GM23338 (cell line): Measurements from ENCODE around the gene KAZN. TPM values are rescaled to one million over a fixed set of nuclear protein-coding genes. Genes with fewer than 3 reads are reported as not detected.

Experiments used
- ATAC-seq: fragments of 200-7000 bp; cut with Tn5 transposase; 3 replicates; pipeline ENCODE4 v1.9.1; 2020
- DNase-seq: peaks from one replicate; pipeline ENCODE4 v3.0.0-alpha.2; 2015; ENCODE audit warnings: low spot score
- H2AFZ ChIP-seq: fragments of 200-600 bp; sonication (generic); 2 replicates; pipeline ENCODE4 v1.8.0; 2016; ENCODE audit warnings: antibody characterized with exemption, mild to moderate bottlenecking, moderate library complexity
- H3F3A ChIP-seq: fragments of 200-600 bp; sonication (generic); replicated peaks from 2 replicates; pipeline ENCODE4 v1.8.0; 2017; ENCODE audit warnings: antibody characterized with exemption, mixed run types, low read depth
- H3K27ac ChIP-seq: fragments of 200-600 bp; sonication (generic); 2 replicates; pipeline ENCODE4 v1.6.1; 2016; ENCODE audit warnings: low read depth
- H3K27me3 ChIP-seq: fragments of 200-600 bp; sonication (generic); 2 replicates; pipeline ENCODE4 v1.8.0; 2016; ENCODE audit warnings: mild to moderate bottlenecking, mixed run types, moderate library complexity; ENCODE audit not compliant: insufficient read depth
- H3K36me3 ChIP-seq: fragments of 200-600 bp; sonication (generic); 2 replicates; pipeline ENCODE4 v1.8.0; 2016; ENCODE audit warnings: mild to moderate bottlenecking; ENCODE audit not compliant: insufficient read depth
- H3K4me1 ChIP-seq: fragments of 200-600 bp; sonication (generic); 2 replicates; pipeline ENCODE4 v1.8.0; 2016; ENCODE audit warnings: mild to moderate bottlenecking, moderate library complexity; ENCODE audit not compliant: insufficient read depth
- H3K4me2 ChIP-seq: fragments of 200-600 bp; sonication (generic); 2 replicates; pipeline ENCODE4 v1.7.1; 2017; ENCODE audit warnings: mixed run types
- H3K4me3 ChIP-seq: fragments of 200-600 bp; sonication (generic); 2 replicates; pipeline ENCODE4 v1.6.1; 2016; ENCODE audit warnings: mixed run types
- H3K79me2 ChIP-seq: fragments of 200-600 bp; sonication (generic); replicated peaks from 2 replicates; pipeline ENCODE4 v1.8.0; 2017; ENCODE audit warnings: mild to moderate bottlenecking; ENCODE audit not compliant: insufficient read depth
- H3K9me2 ChIP-seq: fragments of 200-600 bp; sonication (generic); 2 replicates; pipeline ENCODE4 v1.8.0; 2017; ENCODE audit not compliant: insufficient read depth
- H4K20me1 ChIP-seq: fragments of 200-600 bp; sonication (generic); replicated peaks from 2 replicates; pipeline ENCODE4 v1.8.0; 2017; ENCODE audit warnings: mild to moderate bottlenecking; ENCODE audit not compliant: insufficient read depth
- H3K27ac Mint-ChIP-seq: 2 replicates; pipeline ENCODE4 v1.8.0; 2020; ENCODE audit warnings: inconsistent platforms, mild to moderate bottlenecking, moderate library complexity, mixed read lengths
- H3K27me3 Mint-ChIP-seq: 3 replicates; pipeline ENCODE4 v1.8.0; 2022; ENCODE audit warnings: low read depth, mild to moderate bottlenecking, moderate library complexity, mixed read lengths, inconsistent platforms; ENCODE audit not compliant: insufficient read depth, poor library complexity
- H3K36me3 Mint-ChIP-seq: 3 replicates; pipeline ENCODE4 v1.8.0; 2021; ENCODE audit warnings: low read depth, mild to moderate bottlenecking, inconsistent platforms, moderate library complexity, mixed read lengths
- H3K4me1 Mint-ChIP-seq: 3 replicates; pipeline ENCODE4 v1.8.0; 2020; ENCODE audit warnings: mild to moderate bottlenecking, inconsistent platforms, mixed read lengths
- H3K4me3 Mint-ChIP-seq: 3 replicates; pipeline ENCODE4 v1.8.0; 2021; ENCODE audit warnings: moderate library complexity, mild to moderate bottlenecking, inconsistent platforms, mixed read lengths
- H3K9me3 Mint-ChIP-seq: 3 replicates; pipeline ENCODE4 v1.8.0; 2020; ENCODE audit warnings: moderate library complexity, mild to moderate bottlenecking, inconsistent platforms, mixed read lengths
- CREB1 ChIP-seq: fragments of 250-450 bp; sonication (Bioruptor Pico); IDR thresholded peaks from 2 replicates; pipeline ENCODE4 v1.5.0; 2020; ENCODE audit warnings: low read depth, mild to moderate bottlenecking, moderate library complexity
- CTCF ChIP-seq, 2 experiments: fragments of 200-600 bp in 1 of 2; sonication (generic) in 1 of 2; conservative IDR thresholded peaks; 2 replicates each; pipeline versions ENCODE4 v1.5.1 to v1.6.1; 2016 to 2017; ENCODE audit warnings: antibody characterized with exemption in 2 of 2, low read depth in 2 of 2, mild to moderate bottlenecking in 2 of 2, moderate library complexity in 1 of 2
- EZH2phosphoT487 ChIP-seq: fragments of 200-600 bp; sonication (generic); IDR thresholded peaks from one replicate; pipeline ENCODE4 v1.8.1; 2018; ENCODE audit warnings: antibody characterized with exemption; ENCODE audit not compliant: unreplicated experiment
- JUNB ChIP-seq: IDR thresholded peaks from one replicate; pipeline ENCODE4 v1.6.1; 2016; ENCODE audit warnings: antibody characterized with exemption; ENCODE audit not compliant: unreplicated experiment
- POLR2AphosphoS5 ChIP-seq: IDR thresholded peaks from 2 replicates; pipeline ENCODE4 v1.6.1; 2016; ENCODE audit warnings: antibody characterized with exemption, low read depth
- STAT1 ChIP-seq: IDR thresholded peaks from one replicate; pipeline ENCODE4 v1.6.1; 2016; ENCODE audit warnings: antibody characterized with exemption; ENCODE audit not compliant: unreplicated experiment
- ZNF114 ChIP-seq: fragments of 250-450 bp; sonication (Bioruptor Pico); IDR thresholded peaks from 2 replicates; pipeline ENCODE4 v1.5.0; 2020; ENCODE audit warnings: mild to moderate bottlenecking, moderate library complexity
- ZNF331 ChIP-seq: fragments of 250-450 bp; sonication (Bioruptor Pico); IDR thresholded peaks from 2 replicates; pipeline ENCODE4 v1.5.0; 2020; ENCODE audit warnings: low read depth, mild to moderate bottlenecking, moderate library complexity
- polyA plus RNA-seq: library from polyadenylated mRNA; unstranded; fragments of >200 nt; fragmentation: Nextera tagmentation; extraction: Ambion mirVana; gene quantifications from 2 replicates; pipeline ENCODE4 v1.2.1, GENCODE V29; 2016
- total RNA-seq: library from RNA; depleted of rRNA; stranded (reverse); fragments of >200 nt; shearing (Covaris generic); gene quantifications from 2 replicates; pipeline ENCODE4 v1.2.3, GENCODE V29; 2014
- TF ChIP-seq, protein P1 (sequence below): fragments of 250-450 bp; sonication (Bioruptor Pico); IDR thresholded peaks from 2 replicates; pipeline ENCODE4 v1.5.0; 2020; ENCODE audit warnings: mild to moderate bottlenecking, moderate library complexity
- TF ChIP-seq, protein P2 (sequence below): IDR thresholded peaks from one replicate; pipeline ENCODE4 v1.6.1; 2018; ENCODE audit warnings: antibody characterized with exemption; ENCODE audit not compliant: unreplicated experiment

The KAZN gene
- total and polyA plus RNA-seq, 2 experiments from 2014 or later: 9.9 to 15.0 TPM

DNA sequence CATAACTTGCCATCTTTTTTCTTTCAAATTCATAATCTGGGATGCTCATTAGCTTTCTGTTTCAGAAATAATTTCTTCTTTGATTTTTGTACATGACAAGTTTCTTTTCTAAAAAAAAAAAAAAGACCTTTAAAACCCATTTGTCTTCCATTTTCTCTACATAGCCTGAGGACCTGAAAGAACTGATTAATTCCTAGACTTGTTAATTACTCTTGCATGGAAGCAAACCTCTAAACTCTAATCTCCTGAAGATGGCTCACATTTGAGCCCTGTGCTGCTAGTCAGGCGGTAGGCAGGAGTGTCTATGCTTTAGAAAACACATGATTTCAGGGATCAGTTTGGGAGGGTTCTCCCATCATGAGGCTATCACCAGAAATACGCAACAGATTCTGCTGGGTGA is 152.0 kb downstream of the KAZN start (continued):
- TF ChIP-seq CTCF (conservative IDR thresholded peaks at IDR 0.05; ENCODE audit: low read depth in 2 of 2): no peak
- no peak for TF ChIP-seq STAT1
- no peak for TF ChIP-seq ZNF114 (CRISPR knock-in tag)
- no peak for TF ChIP-seq JUNB

DNA sequence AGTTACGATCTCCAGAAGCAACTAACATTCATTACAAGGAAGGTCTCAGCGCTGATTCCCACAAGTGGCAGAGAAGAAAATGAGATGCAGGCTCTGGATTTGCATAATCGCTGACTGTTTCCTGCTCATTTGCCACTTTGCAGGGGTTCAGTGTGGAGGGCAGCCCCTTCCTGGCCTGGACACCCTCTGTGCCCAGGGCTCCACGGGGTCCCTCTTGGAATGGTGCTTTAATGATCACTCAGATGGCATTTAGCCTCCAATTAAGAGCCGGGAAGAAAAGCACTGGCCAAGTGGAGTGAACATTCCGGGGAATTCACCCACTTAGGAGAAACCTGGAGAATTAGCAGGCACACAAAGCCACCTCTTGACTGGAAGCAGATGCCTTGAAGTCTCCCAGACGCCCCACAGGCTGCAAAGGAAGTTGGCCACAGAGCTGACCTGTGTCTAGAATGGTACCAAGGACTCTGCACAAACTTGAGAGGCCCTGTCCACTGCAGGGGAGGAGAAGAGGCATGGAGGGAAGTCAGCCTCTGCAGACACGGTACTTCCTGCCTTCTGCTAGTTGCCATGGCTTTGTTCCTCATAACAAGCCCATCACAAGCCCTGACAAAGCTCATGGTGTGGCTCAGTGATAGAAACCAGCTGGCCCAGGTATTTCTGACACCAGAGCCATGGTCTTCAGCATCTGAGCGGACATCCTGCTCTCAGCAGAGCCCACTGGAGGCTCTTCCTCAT is 157.2 kb downstream of the KAZN start:
- Histone ChIP-seq H3K79me2 (no peaks in the 10 kb centered on the region; the same call in 1 of the 2 replicates), H3K4me3 (no peak overlapping the region), H3K9me2 (no peaks in the 10 kb centered on the region), H3K27ac (0 out of 2 replicates have a peak overlapping the region, but pooled peaks have one; percentile 14), H2AFZ (no peak overlapping the region), H3K4me1 (peaks cover 26% of the 10 kb centered on the region), H3F3A (no peaks in the 10 kb centered on the region), H3K4me2 (0 out of 2 replicates have a peak overlapping the region, but pooled peaks have one; percentile 29), H3K27me3 (no peaks in the 10 kb centered on the region), H4K20me1 (no peaks in the 10 kb centered on the region), H3K36me3 (no peaks in the 10 kb centered on the region)
- DNase-seq: no peak
- Mint-ChIP-seq H3K9me3 (no peaks in the 10 kb centered on the region; the same call in 1 of the 3 replicates), H3K4me3 (no peak overlapping the region), H3K27me3 (peaks cover 7% of the 10 kb centered on the region), H3K36me3 (no peaks in the 10 kb centered on the region), H3K4me1 (peaks cover 38% of the 10 kb centered on the region), H3K27ac (no peak overlapping the region)
- ATAC-seq: no peak
- no peak for TF ChIP-seq STAT1
- TF ChIP-seq EZH2phosphoT487: no peak
- TF ChIP-seq ZNF114 (CRISPR knock-in tag): no peak
- no peak for TF ChIP-seq JUNB
- no peak for TF ChIP-seq CTCF (conservative IDR thresholded peaks at IDR 0.05; ENCODE audit: low read depth in 2 of 2)
- no peak for TF ChIP-seq POLR2AphosphoS5
- no peak for TF ChIP-seq ZNF331 (CRISPR knock-in tag)
- TF ChIP-seq, protein P1, sequence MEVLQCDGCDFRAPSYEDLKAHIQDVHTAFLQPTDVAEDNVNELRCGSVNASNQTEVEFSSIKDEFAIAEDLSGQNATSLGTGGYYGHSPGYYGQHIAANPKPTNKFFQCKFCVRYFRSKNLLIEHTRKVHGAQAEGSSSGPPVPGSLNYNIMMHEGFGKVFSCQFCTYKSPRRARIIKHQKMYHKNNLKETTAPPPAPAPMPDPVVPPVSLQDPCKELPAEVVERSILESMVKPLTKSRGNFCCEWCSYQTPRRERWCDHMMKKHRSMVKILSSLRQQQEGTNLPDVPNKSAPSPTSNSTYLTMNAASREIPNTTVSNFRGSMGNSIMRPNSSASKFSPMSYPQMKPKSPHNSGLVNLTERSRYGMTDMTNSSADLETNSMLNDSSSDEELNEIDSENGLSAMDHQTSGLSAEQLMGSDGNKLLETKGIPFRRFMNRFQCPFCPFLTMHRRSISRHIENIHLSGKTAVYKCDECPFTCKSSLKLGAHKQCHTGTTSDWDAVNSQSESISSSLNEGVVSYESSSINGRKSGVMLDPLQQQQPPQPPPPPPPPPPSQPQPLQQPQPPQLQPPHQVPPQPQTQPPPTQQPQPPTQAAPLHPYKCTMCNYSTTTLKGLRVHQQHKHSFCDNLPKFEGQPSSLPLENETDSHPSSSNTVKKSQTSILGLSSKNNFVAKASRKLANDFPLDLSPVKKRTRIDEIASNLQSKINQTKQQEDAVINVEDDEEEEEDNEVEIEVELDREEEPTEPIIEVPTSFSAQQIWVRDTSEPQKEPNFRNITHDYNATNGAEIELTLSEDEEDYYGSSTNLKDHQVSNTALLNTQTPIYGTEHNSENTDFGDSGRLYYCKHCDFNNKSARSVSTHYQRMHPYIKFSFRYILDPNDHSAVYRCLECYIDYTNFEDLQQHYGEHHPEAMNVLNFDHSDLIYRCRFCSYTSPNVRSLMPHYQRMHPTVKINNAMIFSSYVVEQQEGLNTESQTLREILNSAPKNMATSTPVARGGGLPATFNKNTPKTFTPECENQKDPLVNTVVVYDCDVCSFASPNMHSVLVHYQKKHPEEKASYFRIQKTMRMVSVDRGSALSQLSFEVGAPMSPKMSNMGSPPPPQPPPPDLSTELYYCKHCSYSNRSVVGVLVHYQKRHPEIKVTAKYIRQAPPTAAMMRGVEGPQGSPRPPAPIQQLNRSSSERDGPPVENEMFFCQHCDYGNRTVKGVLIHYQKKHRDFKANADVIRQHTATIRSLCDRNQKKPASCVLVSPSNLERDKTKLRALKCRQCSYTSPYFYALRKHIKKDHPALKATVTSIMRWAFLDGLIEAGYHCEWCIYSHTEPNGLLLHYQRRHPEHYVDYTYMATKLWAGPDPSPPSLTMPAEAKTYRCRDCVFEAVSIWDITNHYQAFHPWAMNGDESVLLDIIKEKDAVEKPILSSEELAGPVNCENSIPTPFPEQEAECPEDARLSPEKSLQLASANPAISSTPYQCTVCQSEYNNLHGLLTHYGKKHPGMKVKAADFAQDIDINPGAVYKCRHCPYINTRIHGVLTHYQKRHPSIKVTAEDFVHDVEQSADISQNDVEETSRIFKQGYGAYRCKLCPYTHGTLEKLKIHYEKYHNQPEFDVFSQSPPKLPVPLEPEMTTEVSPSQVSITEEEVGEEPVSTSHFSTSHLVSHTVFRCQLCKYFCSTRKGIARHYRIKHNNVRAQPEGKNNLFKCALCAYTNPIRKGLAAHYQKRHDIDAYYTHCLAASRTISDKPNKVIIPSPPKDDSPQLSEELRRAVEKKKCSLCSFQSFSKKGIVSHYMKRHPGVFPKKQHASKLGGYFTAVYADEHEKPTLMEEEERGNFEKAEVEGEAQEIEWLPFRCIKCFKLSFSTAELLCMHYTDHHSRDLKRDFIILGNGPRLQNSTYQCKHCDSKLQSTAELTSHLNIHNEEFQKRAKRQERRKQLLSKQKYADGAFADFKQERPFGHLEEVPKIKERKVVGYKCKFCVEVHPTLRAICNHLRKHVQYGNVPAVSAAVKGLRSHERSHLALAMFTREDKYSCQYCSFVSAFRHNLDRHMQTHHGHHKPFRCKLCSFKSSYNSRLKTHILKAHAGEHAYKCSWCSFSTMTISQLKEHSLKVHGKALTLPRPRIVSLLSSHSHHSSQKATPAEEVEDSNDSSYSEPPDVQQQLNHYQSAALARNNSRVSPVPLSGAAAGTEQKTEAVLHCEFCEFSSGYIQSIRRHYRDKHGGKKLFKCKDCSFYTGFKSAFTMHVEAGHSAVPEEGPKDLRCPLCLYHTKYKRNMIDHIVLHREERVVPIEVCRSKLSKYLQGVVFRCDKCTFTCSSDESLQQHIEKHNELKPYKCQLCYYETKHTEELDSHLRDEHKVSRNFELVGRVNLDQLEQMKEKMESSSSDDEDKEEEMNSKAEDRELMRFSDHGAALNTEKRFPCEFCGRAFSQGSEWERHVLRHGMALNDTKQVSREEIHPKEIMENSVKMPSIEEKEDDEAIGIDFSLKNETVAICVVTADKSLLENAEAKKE (CRISPR knock-in tag): no peak
- TF ChIP-seq, protein P2, sequence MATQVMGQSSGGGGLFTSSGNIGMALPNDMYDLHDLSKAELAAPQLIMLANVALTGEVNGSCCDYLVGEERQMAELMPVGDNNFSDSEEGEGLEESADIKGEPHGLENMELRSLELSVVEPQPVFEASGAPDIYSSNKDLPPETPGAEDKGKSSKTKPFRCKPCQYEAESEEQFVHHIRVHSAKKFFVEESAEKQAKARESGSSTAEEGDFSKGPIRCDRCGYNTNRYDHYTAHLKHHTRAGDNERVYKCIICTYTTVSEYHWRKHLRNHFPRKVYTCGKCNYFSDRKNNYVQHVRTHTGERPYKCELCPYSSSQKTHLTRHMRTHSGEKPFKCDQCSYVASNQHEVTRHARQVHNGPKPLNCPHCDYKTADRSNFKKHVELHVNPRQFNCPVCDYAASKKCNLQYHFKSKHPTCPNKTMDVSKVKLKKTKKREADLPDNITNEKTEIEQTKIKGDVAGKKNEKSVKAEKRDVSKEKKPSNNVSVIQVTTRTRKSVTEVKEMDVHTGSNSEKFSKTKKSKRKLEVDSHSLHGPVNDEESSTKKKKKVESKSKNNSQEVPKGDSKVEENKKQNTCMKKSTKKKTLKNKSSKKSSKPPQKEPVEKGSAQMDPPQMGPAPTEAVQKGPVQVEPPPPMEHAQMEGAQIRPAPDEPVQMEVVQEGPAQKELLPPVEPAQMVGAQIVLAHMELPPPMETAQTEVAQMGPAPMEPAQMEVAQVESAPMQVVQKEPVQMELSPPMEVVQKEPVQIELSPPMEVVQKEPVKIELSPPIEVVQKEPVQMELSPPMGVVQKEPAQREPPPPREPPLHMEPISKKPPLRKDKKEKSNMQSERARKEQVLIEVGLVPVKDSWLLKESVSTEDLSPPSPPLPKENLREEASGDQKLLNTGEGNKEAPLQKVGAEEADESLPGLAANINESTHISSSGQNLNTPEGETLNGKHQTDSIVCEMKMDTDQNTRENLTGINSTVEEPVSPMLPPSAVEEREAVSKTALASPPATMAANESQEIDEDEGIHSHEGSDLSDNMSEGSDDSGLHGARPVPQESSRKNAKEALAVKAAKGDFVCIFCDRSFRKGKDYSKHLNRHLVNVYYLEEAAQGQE: no peak
- no peak for TF ChIP-seq CREB1 (CRISPR knock-in tag)
